H9 (cell line): ENCODE data around the gene KRTAP10-6. TPM values are rescaled to one million over a fixed set of nuclear protein-coding genes. Genes with fewer than 3 reads are reported as not detected.
"Not testable (repeated sequence)": the region's sequence is repeated elsewhere in the genome, so short reads cannot be mapped to it uniquely, and the experiment has no call there.

Experiments used
- DNase-seq: peaks from one replicate; pipeline ENCODE4 v3.0.0-alpha.2; 2017
- H2AFZ ChIP-seq: one replicate; pipeline ENCODE4 v1.6.1; 2013; ENCODE audit warnings: mild to moderate bottlenecking, low read length, control low read depth, moderate library complexity
- H2AK5ac ChIP-seq: 2 replicates; pipeline ENCODE4 v1.6.1; 2013; ENCODE audit warnings: low read length, control low read depth, mixed read lengths; ENCODE audit not compliant: insufficient read length
- H2BK120ac ChIP-seq: one replicate; pipeline ENCODE4 v1.6.1; 2013; ENCODE audit warnings: low read depth, mild to moderate bottlenecking, low read length, control low read depth, inconsistent platforms; ENCODE audit not compliant: poor library complexity, severe bottlenecking
- H2BK12ac ChIP-seq: 2 replicates; pipeline ENCODE4 v1.6.1; 2013; ENCODE audit warnings: low read length, control low read depth, mixed read lengths, low read depth; ENCODE audit not compliant: insufficient read length
- H2BK15ac ChIP-seq: 2 replicates; pipeline ENCODE4 v1.6.1; 2013; ENCODE audit warnings: low read depth, low read length, control low read depth
- H2BK20ac ChIP-seq: one replicate; pipeline ENCODE4 v1.6.1; 2013; ENCODE audit warnings: low read depth, mild to moderate bottlenecking, low read length, control low read depth, inconsistent platforms; ENCODE audit not compliant: poor library complexity, severe bottlenecking
- H2BK5ac ChIP-seq: 2 replicates; pipeline ENCODE4 v1.6.1; 2013; ENCODE audit warnings: low read length, control low read depth, mixed read lengths; ENCODE audit not compliant: insufficient read length
- H3K14ac ChIP-seq: 2 replicates; pipeline ENCODE4 v1.6.1; 2013; ENCODE audit warnings: low read length, control low read depth; ENCODE audit not compliant: insufficient read depth
- H3K18ac ChIP-seq: 2 replicates; pipeline ENCODE4 v1.6.1; 2013; ENCODE audit warnings: low read depth, mild to moderate bottlenecking, mixed read lengths, low read length, control low read depth; ENCODE audit not compliant: insufficient read length
- H3K23ac ChIP-seq: 2 replicates; pipeline ENCODE4 v1.6.1; 2013; ENCODE audit warnings: low read length, control low read depth, mixed read lengths, low read depth; ENCODE audit not compliant: insufficient read length
- H3K23me2 ChIP-seq: 2 replicates; pipeline ENCODE4 v1.6.1; 2013; ENCODE audit warnings: low read depth, mild to moderate bottlenecking, mixed read lengths, low read length, control low read depth; ENCODE audit not compliant: insufficient read length, poor library complexity, severe bottlenecking
- H3K27ac ChIP-seq: 2 replicates; pipeline ENCODE4 v1.5.1; 2013; ENCODE audit warnings: low read length, control low read depth, mixed read lengths, low read depth; ENCODE audit not compliant: insufficient read length
- H3K27me3 ChIP-seq: 2 replicates; pipeline ENCODE4 v1.6.1; 2013; ENCODE audit warnings: low read length, control low read depth, inconsistent platforms; ENCODE audit not compliant: insufficient read depth
- H3K4ac ChIP-seq: 2 replicates; pipeline ENCODE4 v1.6.1; 2013; ENCODE audit warnings: low read depth, mild to moderate bottlenecking, control low read depth, inconsistent platforms, low read length, moderate library complexity
- H3K4me1 ChIP-seq: 2 replicates; pipeline ENCODE4 v1.6.1; 2013; ENCODE audit warnings: low read length, control low read depth, inconsistent platforms; ENCODE audit not compliant: insufficient read depth
- H3K4me2 ChIP-seq: 2 replicates; pipeline ENCODE4 v1.6.1; 2013; ENCODE audit warnings: low read length, control low read depth, mixed read lengths; ENCODE audit not compliant: insufficient read length, insufficient read depth
- H3K56ac ChIP-seq: 2 replicates; pipeline ENCODE4 v1.6.1; 2013; ENCODE audit warnings: low read depth, mild to moderate bottlenecking, mixed read lengths, low read length, control low read depth; ENCODE audit not compliant: insufficient read length
- H3K79me1 ChIP-seq: 2 replicates; pipeline ENCODE4 v1.6.1; 2013; ENCODE audit warnings: low read depth, mild to moderate bottlenecking, moderate library complexity, low read length, control low read depth, inconsistent platforms; ENCODE audit not compliant: insufficient read depth, poor library complexity, severe bottlenecking
- H3K79me2 ChIP-seq: 2 replicates; pipeline ENCODE4 v1.6.1; 2013; ENCODE audit warnings: low read length, control low read depth, inconsistent platforms; ENCODE audit not compliant: insufficient read depth
- H3K9ac ChIP-seq: 2 replicates; pipeline ENCODE4 v1.6.1; 2013; ENCODE audit warnings: low read length, control low read depth, mixed read lengths; ENCODE audit not compliant: insufficient read length; ENCODE audit errors: extremely low read depth
- H3K9me3 ChIP-seq: one replicate; pipeline ENCODE4 v1.6.1; 2013; ENCODE audit warnings: low read depth, low read length, inconsistent platforms; ENCODE audit not compliant: control insufficient read depth
- H3T11ph ChIP-seq: one replicate; pipeline ENCODE4 v1.6.1; 2013; ENCODE audit warnings: mild to moderate bottlenecking, low read length, control low read depth, inconsistent platforms
- H4K20me1 ChIP-seq: one replicate; pipeline ENCODE4 v1.6.1; 2013; ENCODE audit not compliant: control insufficient read depth, insufficient read length, insufficient read depth
- H4K5ac ChIP-seq: 2 replicates; pipeline ENCODE4 v1.6.1; 2013; ENCODE audit warnings: low read depth, mild to moderate bottlenecking, mixed read lengths, low read length, control low read depth; ENCODE audit not compliant: insufficient read length
- H4K8ac ChIP-seq: replicated peaks from 2 replicates; pipeline ENCODE4 v1.6.1; 2013; ENCODE audit warnings: low read length, control low read depth, mixed read lengths, low read depth; ENCODE audit not compliant: insufficient read length
- H4K91ac ChIP-seq: 2 replicates; pipeline ENCODE4 v1.6.1; 2013; ENCODE audit warnings: low read depth, mild to moderate bottlenecking, moderate library complexity, mixed read lengths, low read length, control low read depth; ENCODE audit not compliant: insufficient read length
- H3K27ac Mint-ChIP-seq, 3 experiments: 2 replicates in 2 of 3; 3 replicates in 1 of 3; pipeline ENCODE4 v1.8.0; 2020 to 2021; ENCODE audit warnings: mixed read lengths in 3 of 3, mild to moderate bottlenecking in 1 of 3, moderate library complexity in 1 of 3
- H3K27me3 Mint-ChIP-seq: 2 replicates; pipeline ENCODE4 v1.8.0; 2021; ENCODE audit warnings: low read depth, mild to moderate bottlenecking, moderate library complexity, mixed read lengths
- H3K36me3 Mint-ChIP-seq, 3 experiments: 2 replicates in 2 of 3; 3 replicates in 1 of 3; pipeline ENCODE4 v1.8.0; 2020 to 2021; ENCODE audit warnings: low read depth in 3 of 3, mixed read lengths in 3 of 3; ENCODE audit not compliant: insufficient read depth in 1 of 3
- H3K4me1 Mint-ChIP-seq, 2 experiments: 2 replicates each; pipeline ENCODE4 v1.8.0; 2020; ENCODE audit warnings: mixed read lengths in 2 of 2
- H3K4me3 Mint-ChIP-seq, 2 experiments: 2 replicates in 1 of 2; 3 replicates in 1 of 2; pipeline ENCODE4 v1.8.0; 2020 to 2021; ENCODE audit warnings: mild to moderate bottlenecking in 2 of 2, mixed read lengths in 2 of 2, moderate library complexity in 1 of 2
- H3K9me3 Mint-ChIP-seq, 2 experiments: 2 replicates in 1 of 2; 3 replicates in 1 of 2; pipeline ENCODE4 v1.8.0; 2020; ENCODE audit warnings: mild to moderate bottlenecking in 2 of 2, mixed read lengths in 2 of 2, moderate library complexity in 1 of 2
- WGBS: extraction: QIAGEN DNeasy Blood & Tissue Kit; methylation state at CpG from one replicate; pipeline ENCODE4 v1.1.7; 2013; ENCODE audit warnings: missing lambda C conversion rate, low lambda C conversion rate, mixed read lengths; ENCODE audit not compliant: insufficient read length; ENCODE audit errors: extremely low coverage; 5-methylcytosine and 5-hydroxymethylcytosine counted together
- total RNA-seq: library from RNA; stranded (reverse); gene quantifications from 2 replicates; pipeline ENCODE4 v1.2.1, GENCODE V29; 2021

KRTAP10-6 gene
- total RNA-seq, 1 experiment from 2014 or later, result not detected

DNA sequence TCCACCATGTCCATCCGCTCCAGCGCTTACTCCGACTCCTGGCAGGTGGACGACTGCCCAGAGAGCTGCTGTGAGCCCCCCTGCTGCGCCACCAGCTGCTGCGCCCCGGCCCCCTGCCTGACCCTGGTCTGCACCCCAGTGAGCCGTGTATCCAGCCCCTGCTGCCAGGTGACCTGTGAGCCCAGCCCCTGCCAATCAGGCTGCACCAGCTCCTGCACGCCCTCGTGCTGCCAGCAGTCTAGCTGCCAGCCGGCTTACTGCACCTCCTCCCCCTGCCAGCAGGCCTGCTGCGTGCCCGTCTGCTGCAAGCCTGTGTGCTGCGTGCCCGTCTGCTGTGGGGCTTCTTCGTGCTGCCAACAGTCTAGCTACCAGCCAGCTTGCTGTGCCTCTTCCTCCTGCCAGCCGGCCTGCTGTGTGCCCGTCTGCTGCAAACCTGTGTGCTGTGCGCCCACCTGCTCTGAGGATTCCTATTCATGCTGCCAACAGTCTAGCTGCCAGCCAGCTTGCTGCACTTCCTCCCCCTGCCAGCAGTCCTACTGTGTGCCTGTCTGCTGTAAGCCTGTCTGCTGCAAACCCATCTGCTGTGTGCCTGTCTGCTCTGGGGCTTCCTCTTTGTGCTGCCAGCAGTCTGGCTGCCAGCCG lies 35.0 kb upstream of the KRTAP10-6 start:
- not testable (repeated sequence) for H3K27me3 ChIP-seq, H4K5ac ChIP-seq, H3K56ac ChIP-seq, H3K4me1 Mint-ChIP-seq, H3K9me3 ChIP-seq, H2AFZ ChIP-seq, H3K14ac ChIP-seq, H3K79me2 ChIP-seq, H3K4ac ChIP-seq, H4K91ac ChIP-seq, H2BK120ac ChIP-seq, H2BK20ac ChIP-seq, H3K23me2 ChIP-seq, H3K9ac ChIP-seq, H3K18ac ChIP-seq, H2BK15ac ChIP-seq, DNase-seq, H2BK12ac ChIP-seq, H3K27ac ChIP-seq, H3K4me3 Mint-ChIP-seq, H2BK5ac ChIP-seq, H4K8ac ChIP-seq, H3K79me1 ChIP-seq, H3K23ac ChIP-seq, H3K4me2 ChIP-seq, H2AK5ac ChIP-seq, H4K20me1 ChIP-seq, H3T11ph ChIP-seq, H3K4me1 ChIP-seq
- WGBS, result no CpG with 5 or more reads among the region's 20 CpGs
- Mint-ChIP-seq H3K36me3 (peaks cover 14 to 38% (median 23%) of the 10 kb centered on the region in 3 experiments; a peak in 6 of 7 replicates), H3K27ac (peak overlapping the region in 2 of 3 experiments; percentile 56 to 57; a peak in 2 of 7 replicates), H3K9me3 (peaks cover 41 to 44% of the 10 kb centered on the region in 2 experiments), H3K27me3 (peaks cover 13% of the 10 kb centered on the region)
